B cell (primary cell): ENCODE measurements around the gene SLC16A1. TPM values are rescaled to one million over a fixed set of nuclear protein-coding genes. Genes with fewer than 3 reads are reported as not detected.

Source experiments
- ATAC-seq: fragments of 200-7000 bp; cut with Tn5 transposase; one replicate; pipeline ENCODE4 v1.10.0; 2021; ENCODE audit warnings: low read depth, mild to moderate bottlenecking, moderate number of reproducible peaks, moderate library complexity
- CTCF ChIA-PET: fragments of 350-600 bp; sonication (Branson Sonifier 250); formaldehyde crosslinking; loops from one replicate; lab custom pipeline; 2021; ENCODE audit warnings: antibody characterized with exemption, inconsistent platforms; lab: Charles Lee
- POLR2A ChIA-PET: fragments of 350-600 bp; sonication (Branson Sonifier 250); formaldehyde crosslinking; loops from one replicate; lab custom pipeline; 2021; ENCODE audit warnings: antibody characterized with exemption; lab: Charles Lee
- DNase-seq: peaks from one replicate; pipeline ENCODE4 v3.0.0; 2013
- H2AFZ ChIP-seq: 2 replicates; pipeline ENCODE4 v1.6.1; 2012; ENCODE audit warnings: mild to moderate bottlenecking, low read depth, low read length; ENCODE audit not compliant: insufficient read depth, poor library complexity, severe bottlenecking
- H3K27ac ChIP-seq, 2 donors: 1 replicate in 1 of 2; 2 replicates in 1 of 2; pipeline ENCODE4 v1.5.1; 2012 to 2013; ENCODE audit warnings: low read length in 2 of 2, mild to moderate bottlenecking in 2 of 2, moderate library complexity in 1 of 2
- H3K27me3 ChIP-seq, 4 experiments: fragments of 200-600 bp in 1 of 4; sonication (generic) in 1 of 4; replicated peaks in 1 of 4; 1 replicate in 2 of 4; 2 replicates in 2 of 4; pipeline versions ENCODE4 v1.6.1 to v1.7.0; 2013 to 2016; ENCODE audit warnings: low read length in 3 of 4, mild to moderate bottlenecking in 2 of 4, mixed read lengths in 1 of 4, moderate library complexity in 1 of 4; ENCODE audit not compliant: insufficient read depth in 4 of 4, control insufficient read depth in 3 of 4; ENCODE audit errors: control extremely low read depth in 1 of 4
- H3K36me3 ChIP-seq, 2 experiments: replicated peaks in 1 of 2; 1 replicate in 1 of 2; 2 replicates in 1 of 2; pipeline versions ENCODE4 v1.6.1 to v1.7.1; 2013; ENCODE audit warnings: low read length in 1 of 2; ENCODE audit not compliant: insufficient read depth in 2 of 2, control insufficient read depth in 1 of 2; ENCODE audit errors: control extremely low read depth in 1 of 2, extremely low read depth in 1 of 2
- H3K4me1 ChIP-seq, 2 donors: fragments of 200-600 bp in 1 of 2; sonication (generic) in 1 of 2; 1 replicate in 1 of 2; 2 replicates in 1 of 2; pipeline versions ENCODE4 v1.5.1 to v1.6.1; 2013 to 2017; ENCODE audit warnings: low read length in 2 of 2; ENCODE audit not compliant: control insufficient read depth in 2 of 2, insufficient read depth in 2 of 2
- H3K4me2 ChIP-seq: replicated peaks from 2 replicates; pipeline ENCODE3; 2012; ENCODE audit warnings: mild to moderate bottlenecking, low read depth, low read length; ENCODE audit not compliant: poor library complexity, severe bottlenecking
- H3K4me3 ChIP-seq, 5 experiments: fragments of 200-600 bp in 1 of 5; sonication (generic) in 1 of 5; 1 replicate in 3 of 5; 2 replicates in 2 of 5; pipeline versions ENCODE4 v1.5.1 to v1.7.0; 2011 to 2016; ENCODE audit warnings: low read length in 4 of 5, mild to moderate bottlenecking in 4 of 5, low read depth in 2 of 5, control low read depth in 1 of 5, moderate library complexity in 1 of 5; ENCODE audit not compliant: insufficient read depth in 1 of 5; ENCODE audit errors: control extremely low read depth in 1 of 5, extremely low read depth in 1 of 5
- H3K79me2 ChIP-seq: fragments of 200-600 bp; sonication (generic); one replicate; pipeline ENCODE4 v1.6.0; 2016; ENCODE audit warnings: low read length; ENCODE audit not compliant: control insufficient read depth, insufficient read depth
- H3K9ac ChIP-seq: fragments of 200-600 bp; sonication (generic); 2 replicates; pipeline ENCODE4 v1.6.1; 2017; ENCODE audit warnings: mild to moderate bottlenecking, low read length, moderate library complexity
- H3K9me3 ChIP-seq, 3 donors: one replicate each; pipeline versions ENCODE4 v1.6.1 to v1.7.1; 2013; ENCODE audit warnings: low read length in 2 of 3; ENCODE audit not compliant: control insufficient read depth in 2 of 3, insufficient read depth in 1 of 3; ENCODE audit errors: control extremely low read depth in 1 of 3
- H4K20me1 ChIP-seq: 2 replicates; pipeline ENCODE4 v1.6.0; 2012; ENCODE audit warnings: mild to moderate bottlenecking, low read length; ENCODE audit not compliant: insufficient read depth, control insufficient read depth, poor library complexity, severe bottlenecking
- H3K27ac Mint-ChIP-seq: one replicate; pipeline ENCODE4 v1.8.0; 2021; ENCODE audit warnings: mixed read lengths
- H3K27me3 Mint-ChIP-seq: one replicate; pipeline ENCODE4 v1.8.0; 2021; ENCODE audit warnings: mixed read lengths
- H3K4me1 Mint-ChIP-seq: one replicate; pipeline ENCODE4 v1.8.0; 2021; ENCODE audit warnings: mixed read lengths
- H3K4me3 Mint-ChIP-seq: one replicate; pipeline ENCODE4 v1.8.0; 2021; ENCODE audit warnings: mixed read lengths
- H3K9me3 Mint-ChIP-seq: one replicate; pipeline ENCODE4 v1.8.0; 2022; ENCODE audit warnings: mixed read lengths; ENCODE audit not compliant: insufficient read depth
- EZH2 ChIP-seq: IDR thresholded peaks from 2 replicates; pipeline ENCODE4 v1.6.1; 2012; ENCODE audit warnings: borderline replicate concordance, low read depth, mild to moderate bottlenecking, moderate library complexity, low read length; ENCODE audit not compliant: insufficient read depth, poor library complexity, severe bottlenecking
- WGBS: methylation state at CpG from one replicate; pipeline ENCODE4 v1.1.5; 2013; ENCODE audit warnings: missing lambda C conversion rate; ENCODE audit not compliant: insufficient coverage; 5-methylcytosine and 5-hydroxymethylcytosine counted together
- intact Hi-C: fragments of 100-400 bp; cut with micrococcal nuclease; formaldehyde crosslinking; loops from one replicate; pipeline ENCODE4 v1.10.0; 2022
- polyA plus RNA-seq: library from polyadenylated mRNA; depleted of rRNA; stranded (reverse); fragments of >200 nt; gene quantifications from 2 replicates; pipeline ENCODE4 v1.2.3, GENCODE V29; 2012
- total RNA-seq, 2 donors: library from RNA; stranded (reverse); fragments of 120-200 nt in 1 of 2; gene quantifications; 1 replicate in 1 of 2; 2 replicates in 1 of 2; pipeline versions ENCODE4 v1.2.3 to v1.2.4, GENCODE V29; 2013 to 2022
- TF ChIP-seq, protein P1 (sequence below): fragments of 200-600 bp; IDR thresholded peaks from one replicate; pipeline ENCODE4 v1.8.0; 2022; ENCODE audit warnings: antibody characterized with exemption, mild to moderate bottlenecking

SLC16A1 gene
- total and polyA plus RNA-seq, 2 donors (not counting 1 experiment from before 2014, with no cell fraction given): 2.1 to 13.0 TPM

DNA sequence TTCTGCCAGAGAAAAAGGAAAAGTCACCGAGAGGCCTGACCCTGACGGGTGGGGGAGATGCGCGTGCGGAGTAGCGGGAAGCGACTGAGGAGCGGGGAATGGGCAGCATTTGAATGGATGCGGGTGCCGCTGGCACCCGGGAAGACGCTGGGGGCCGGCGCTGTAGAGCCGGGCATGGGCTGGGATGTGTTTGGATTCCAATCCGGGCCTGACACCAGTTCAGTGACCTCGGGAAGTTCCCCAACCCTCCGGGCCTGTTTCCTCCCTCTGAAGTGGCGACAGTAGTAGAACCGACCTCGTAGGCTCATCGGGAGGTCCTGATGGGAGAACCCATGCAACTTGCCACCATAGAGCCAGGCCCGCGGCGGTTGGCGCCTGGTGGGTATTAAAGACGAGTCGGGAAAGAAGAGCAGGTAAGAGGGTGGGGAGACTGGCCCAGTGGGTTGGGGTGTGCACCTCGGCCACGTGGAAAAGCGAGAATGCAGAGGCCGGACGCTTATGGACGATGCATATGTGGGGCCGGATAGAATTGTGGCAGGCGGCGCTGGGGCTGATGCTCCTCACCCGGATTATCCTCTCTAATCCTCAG is 642 bp upstream of the SLC16A1 start:
- no peaks in the 10 kb centered on the region for H3K27me3 ChIP-seq
- no peaks in the 10 kb centered on the region for H4K20me1 ChIP-seq
- H3K79me2 ChIP-seq: peaks cover 30% of the 10 kb centered on the region
- H3K36me3 ChIP-seq: peaks cover 3 to 8% of the 10 kb centered on the region in 2 experiments
- no peak for TF ChIP-seq EZH2
- TF ChIP-seq, protein P1, sequence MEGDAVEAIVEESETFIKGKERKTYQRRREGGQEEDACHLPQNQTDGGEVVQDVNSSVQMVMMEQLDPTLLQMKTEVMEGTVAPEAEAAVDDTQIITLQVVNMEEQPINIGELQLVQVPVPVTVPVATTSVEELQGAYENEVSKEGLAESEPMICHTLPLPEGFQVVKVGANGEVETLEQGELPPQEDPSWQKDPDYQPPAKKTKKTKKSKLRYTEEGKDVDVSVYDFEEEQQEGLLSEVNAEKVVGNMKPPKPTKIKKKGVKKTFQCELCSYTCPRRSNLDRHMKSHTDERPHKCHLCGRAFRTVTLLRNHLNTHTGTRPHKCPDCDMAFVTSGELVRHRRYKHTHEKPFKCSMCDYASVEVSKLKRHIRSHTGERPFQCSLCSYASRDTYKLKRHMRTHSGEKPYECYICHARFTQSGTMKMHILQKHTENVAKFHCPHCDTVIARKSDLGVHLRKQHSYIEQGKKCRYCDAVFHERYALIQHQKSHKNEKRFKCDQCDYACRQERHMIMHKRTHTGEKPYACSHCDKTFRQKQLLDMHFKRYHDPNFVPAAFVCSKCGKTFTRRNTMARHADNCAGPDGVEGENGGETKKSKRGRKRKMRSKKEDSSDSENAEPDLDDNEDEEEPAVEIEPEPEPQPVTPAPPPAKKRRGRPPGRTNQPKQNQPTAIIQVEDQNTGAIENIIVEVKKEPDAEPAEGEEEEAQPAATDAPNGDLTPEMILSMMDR: no peak
- peak overlapping the region; percentile 99 for H3K4me3 Mint-ChIP-seq
- no peaks in the 10 kb centered on the region for H3K9me3 ChIP-seq
- 5% methylated on average over 37 of the region's 38 CpGs for WGBS
- peak overlapping the region; percentile 99 for H3K27ac Mint-ChIP-seq
- ATAC-seq (peak; percentile 4), DNase-seq (no peak)
- ChIA-PET POLR2A (interaction anchor here (0.6 kb wide), 1 partner anchor 56 kb away, joined by 3 read pairs; no protein-coding TSS in a partner anchor), CTCF (interaction anchor here (1.0 to 1.4 kb wide), 11 partner anchors 8 to 566 kb away, joined by 3 to 12 read pairs (median 5); partner anchors contain the start of genes LRIG2 and PPM1J)
- peaks cover 26 to 30% of the 10 kb centered on the region in 2 donors for H3K4me1 ChIP-seq
- H3K27ac ChIP-seq: peak overlapping the region; percentile 88 to 92
- H3K4me1 Mint-ChIP-seq: peaks cover 51% of the 10 kb centered on the region
- peak overlapping the region; percentile 53 to 97 (median 88) for H3K4me3 ChIP-seq
- H3K27me3 Mint-ChIP-seq: no peaks in the 10 kb centered on the region
- intact Hi-C loops: loop anchor here (1.0 to 10.0 kb wide), 12 partner anchors 86 to 1758 kb away; partner anchors contain the start of genes CAPZA1, HIPK1, LRIG2 and NRAS
- peak overlapping the region; percentile 75 for H3K9ac ChIP-seq
- H2AFZ ChIP-seq: peak overlapping the region; percentile 97
- H3K4me2 ChIP-seq: peak overlapping the region; percentile 91
- no peaks in the 10 kb centered on the region for H3K9me3 Mint-ChIP-seq
